Natural killer cell treated with Interleukin-12 subunit alpha and Interleukin-12 subunit beta and Interleukin-15 and Interleukin-18, amount 100 ng/mL, for 72 hours (primary cell): ENCODE measurements around the gene MOSPD2. TPM values are rescaled to one million over a fixed set of nuclear protein-coding genes. Genes with fewer than 3 reads are reported as not detected.

Source experiments
- ATAC-seq, 2 donors: fragments of 150-1000 bp; cut with Tn5 transposase in 1 of 2; sonication (Bioruptor Pico), chemical (Tn5 transposase) in 1 of 2; 2 replicates each; pipeline ENCODE4 v1.10.0; 2021
- DNase-seq: peaks from one replicate; pipeline ENCODE4 v3.0.0; 2022; ENCODE audit warnings: low spot score
- H3K27ac Mint-ChIP-seq, 2 donors: 1 replicate in 1 of 2; 2 replicates in 1 of 2; pipeline ENCODE4 v1.8.0; 2022; ENCODE audit warnings: mixed read lengths in 2 of 2, mild to moderate bottlenecking in 1 of 2, moderate library complexity in 1 of 2
- H3K27me3 Mint-ChIP-seq, 2 donors: 1 replicate in 1 of 2; 2 replicates in 1 of 2; pipeline ENCODE4 v1.8.0; 2022; ENCODE audit warnings: mixed read lengths in 2 of 2
- H3K36me3 Mint-ChIP-seq: one replicate; pipeline ENCODE4 v1.8.0; 2022; ENCODE audit warnings: mixed read lengths
- H3K4me1 Mint-ChIP-seq, 2 donors: 1 replicate in 1 of 2; 2 replicates in 1 of 2; pipeline ENCODE4 v1.8.0; 2022; ENCODE audit warnings: low read depth in 2 of 2, mixed read lengths in 2 of 2, mild to moderate bottlenecking in 1 of 2
- H3K4me3 Mint-ChIP-seq: one replicate; pipeline ENCODE4 v1.8.0; 2022; ENCODE audit warnings: mixed read lengths
- H3K9me3 Mint-ChIP-seq: 2 replicates; pipeline ENCODE4 v1.8.0; 2022; ENCODE audit warnings: mixed read lengths
- total RNA-seq, 2 donors: library from RNA; stranded (reverse); gene quantifications; one replicate each; pipeline ENCODE4 v1.2.3, GENCODE V29; 2022

The MOSPD2 gene
- 10 to 100 TPM; 12.8 to 30.4 TPM for total RNA-seq

DNA sequence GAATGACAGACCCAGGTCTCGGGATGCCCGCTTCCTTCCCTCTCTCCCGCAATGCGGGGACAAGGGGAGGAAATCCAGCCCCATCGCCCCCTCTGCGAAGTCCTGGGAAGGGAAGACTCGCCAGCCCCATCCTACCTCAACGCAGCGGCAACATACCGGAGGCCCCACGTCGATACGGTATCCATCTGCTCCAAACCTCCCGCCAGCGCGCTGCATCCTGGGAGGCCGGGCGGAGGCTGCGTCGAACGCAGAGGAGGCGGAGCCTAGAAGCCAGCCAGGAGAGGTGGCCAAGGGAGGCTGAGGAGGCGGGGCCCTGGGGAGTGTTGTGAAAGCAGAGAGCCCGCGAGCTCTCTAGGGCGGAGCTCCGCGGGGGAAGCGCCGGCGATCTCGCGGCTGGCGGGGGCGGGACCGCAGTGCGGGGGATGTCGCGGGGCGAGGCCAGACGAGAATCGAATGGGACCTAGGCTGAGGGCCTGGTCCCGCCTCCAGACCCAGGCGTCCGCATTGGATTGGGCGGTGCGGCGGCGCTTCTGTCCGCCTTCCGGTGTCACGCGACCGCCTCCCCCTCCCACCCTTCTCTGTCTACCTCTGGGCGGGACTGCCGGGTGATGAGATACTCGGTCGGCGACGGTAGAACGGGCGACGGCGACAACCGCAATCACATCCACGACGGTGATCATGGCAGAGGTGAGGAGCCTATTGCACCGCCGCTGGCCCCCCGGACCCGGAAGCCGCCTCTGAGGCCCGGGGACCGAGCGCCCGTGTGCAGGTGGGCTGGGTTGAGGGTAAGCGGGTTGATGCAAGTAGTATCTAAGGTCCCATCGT is at the start of gene MOSPD2, which contains the start of gene FANCB:
TSS of gene MOSPD2 (plus strand) at position 571 of the 825 bp plus-strand sequence. CDS start at position 679, 108 bp downstream.
TSS of gene FANCB (minus strand) at position 219 of the 825 bp plus-strand sequence. CDS start 7,559 bp downstream, outside the sequence.
- Mint-ChIP-seq H3K27ac (peak within 1 kb of the TSS; percentile 76 to 82), H3K36me3 (no peaks in the 10 kb centered on the region), H3K4me3 (peak within 1 kb of the TSS; percentile 90), H3K4me1 (peaks cover 3 to 6% of the 10 kb centered on the region in 2 donors), H3K27me3 (no peaks in the 10 kb centered on the region), H3K9me3 (peaks cover 2% of the 10 kb centered on the region)
- ATAC-seq (peak; percentile 96 to 97), DNase-seq (peak; percentile 95)

DNA sequence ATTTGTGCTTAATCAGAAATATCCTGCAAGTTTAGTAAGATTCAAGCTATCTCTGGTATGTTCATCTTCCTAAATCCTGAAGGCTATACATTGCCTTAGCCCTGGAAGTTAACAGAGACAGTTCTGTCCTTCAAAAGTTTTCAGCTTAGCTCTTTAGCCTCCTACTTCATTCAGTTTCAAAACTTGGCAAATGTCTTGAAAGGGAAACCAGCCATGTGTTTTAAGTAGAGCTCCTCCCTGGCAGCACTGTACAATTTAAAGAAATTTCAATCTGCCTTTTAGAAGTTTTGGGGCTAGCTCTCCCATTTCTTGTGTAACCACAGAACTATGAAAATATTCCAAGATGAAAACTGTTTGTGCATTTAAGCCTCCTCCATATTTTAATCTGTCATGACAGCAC is 47.4 kb upstream of the MOSPD2 start:
- no peak for ATAC-seq
- no peaks in the 10 kb centered on the region for H3K36me3 Mint-ChIP-seq
- no peak for DNase-seq
- H3K27me3 Mint-ChIP-seq, result peaks cover 0 to 10% of the 10 kb centered on the region in 2 donors
- no peak overlapping the region for H3K4me3 Mint-ChIP-seq
- H3K27ac Mint-ChIP-seq, result no peak overlapping the region
- H3K4me1 Mint-ChIP-seq, result no peaks in the 10 kb centered on the region
- no peaks in the 10 kb centered on the region for H3K9me3 Mint-ChIP-seq

DNA sequence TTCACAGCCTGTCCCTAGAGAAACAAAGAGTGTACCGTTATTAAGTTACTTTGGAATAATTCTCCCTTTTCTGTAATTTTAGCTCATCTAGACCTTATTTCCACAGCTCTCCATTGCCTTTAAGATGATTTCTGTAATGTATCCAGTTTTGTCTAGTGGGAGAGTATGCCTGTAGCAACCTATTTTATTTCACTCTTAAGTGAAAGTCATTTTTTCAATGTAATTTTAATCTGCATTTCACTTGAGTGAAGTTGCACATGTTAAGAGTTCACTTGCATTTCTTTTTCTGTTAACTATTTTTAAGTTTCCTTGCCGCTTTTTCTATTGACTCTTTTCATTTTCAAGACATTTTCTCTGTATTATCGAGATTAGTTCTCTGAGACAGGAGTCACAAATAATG is 46.9 kb upstream of the MOSPD2 start:
- H3K9me3 Mint-ChIP-seq, result no peaks in the 10 kb centered on the region
- H3K4me1 Mint-ChIP-seq, result no peaks in the 10 kb centered on the region
- H3K27ac Mint-ChIP-seq, result no peak overlapping the region
- H3K36me3 Mint-ChIP-seq, result no peaks in the 10 kb centered on the region
- DNase-seq, result no peak
- H3K4me3 Mint-ChIP-seq, result no peak overlapping the region
- H3K27me3 Mint-ChIP-seq, result peaks cover 0 to 10% of the 10 kb centered on the region in 2 donors
- ATAC-seq, result no peak

DNA sequence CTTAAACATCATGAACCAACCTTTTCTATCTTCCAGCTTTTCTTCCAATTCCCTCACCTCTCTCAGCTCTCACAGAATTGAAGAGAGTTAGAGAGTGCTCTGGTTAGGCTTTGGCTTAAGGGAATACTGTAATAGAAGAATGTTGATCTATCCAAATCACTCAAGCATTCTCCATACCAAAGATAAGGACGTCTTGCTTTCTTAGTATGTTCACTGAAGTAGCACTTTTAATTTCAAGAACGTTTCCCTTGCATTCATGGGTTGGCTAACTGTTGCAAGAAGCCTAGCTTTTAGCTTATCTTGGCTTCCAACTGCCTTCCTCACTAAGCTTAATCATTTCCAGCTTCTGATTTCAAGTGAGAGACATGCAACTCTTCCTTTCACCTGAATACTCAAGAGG is 43.6 kb upstream of the MOSPD2 start:
- H3K4me1 Mint-ChIP-seq, result no peaks in the 10 kb centered on the region
- H3K9me3 Mint-ChIP-seq, result peaks cover 3% of the 10 kb centered on the region
- H3K36me3 Mint-ChIP-seq, result no peaks in the 10 kb centered on the region
- no peak overlapping the region for H3K4me3 Mint-ChIP-seq
- H3K27ac Mint-ChIP-seq, result no peak overlapping the region
- peaks cover 0 to 8% of the 10 kb centered on the region in 2 donors for H3K27me3 Mint-ChIP-seq
- ATAC-seq (no peak), DNase-seq (no peak)

DNA sequence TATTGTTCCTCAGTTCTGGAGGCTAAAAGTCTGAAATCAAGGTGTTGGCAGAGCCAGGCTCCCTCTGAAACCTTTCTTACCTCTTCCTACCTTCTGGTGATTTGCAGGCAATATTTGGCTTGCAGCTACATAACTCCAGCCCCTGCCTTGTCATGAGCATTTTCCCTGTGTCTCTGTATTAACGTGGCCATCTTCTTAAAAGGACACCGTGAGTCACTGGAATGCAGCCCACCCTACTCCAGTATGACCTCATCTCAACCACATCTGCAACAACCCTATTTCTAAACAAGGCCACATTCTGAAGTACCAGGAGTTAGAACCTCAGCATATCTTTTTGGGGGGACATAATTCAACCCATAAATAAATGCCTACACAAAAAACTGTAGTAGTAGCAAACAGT is 41.1 kb upstream of the MOSPD2 start:
- ATAC-seq (no peak), DNase-seq (no peak)
- Mint-ChIP-seq H3K4me3 (no peak overlapping the region), H3K27ac (no peak overlapping the region), H3K27me3 (peaks cover 0 to 2% of the 10 kb centered on the region in 2 donors), H3K9me3 (peaks cover 6% of the 10 kb centered on the region), H3K36me3 (peaks cover 5% of the 10 kb centered on the region), H3K4me1 (no peaks in the 10 kb centered on the region)

DNA sequence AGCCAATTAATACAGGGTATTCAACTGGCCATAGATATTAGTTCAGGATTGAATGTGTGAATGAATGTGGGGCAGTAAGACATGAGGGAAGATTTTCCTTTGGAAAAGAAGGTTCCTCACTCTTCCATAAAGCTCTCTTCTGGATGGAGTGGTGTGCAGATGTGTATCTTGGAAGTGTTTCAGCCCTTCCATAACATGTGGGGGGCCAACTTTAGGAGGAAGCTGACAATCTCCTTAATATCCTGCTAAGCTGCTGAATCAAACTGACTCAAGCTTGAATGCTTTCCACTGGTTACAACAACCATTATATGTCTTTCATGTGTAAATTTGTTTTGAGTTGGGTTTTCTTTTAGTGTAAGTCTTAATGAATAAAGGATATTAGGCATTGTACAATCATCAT is 40.6 kb upstream of the MOSPD2 start:
- no peak overlapping the region for H3K27ac Mint-ChIP-seq
- DNase-seq, result no peak
- no peak overlapping the region for H3K4me3 Mint-ChIP-seq
- peaks cover 6% of the 10 kb centered on the region for H3K9me3 Mint-ChIP-seq
- no peaks in the 10 kb centered on the region for H3K4me1 Mint-ChIP-seq
- H3K27me3 Mint-ChIP-seq, result peaks cover 0 to 2% of the 10 kb centered on the region in 2 donors
- H3K36me3 Mint-ChIP-seq, result peaks cover 5% of the 10 kb centered on the region
- ATAC-seq, result no peak

DNA sequence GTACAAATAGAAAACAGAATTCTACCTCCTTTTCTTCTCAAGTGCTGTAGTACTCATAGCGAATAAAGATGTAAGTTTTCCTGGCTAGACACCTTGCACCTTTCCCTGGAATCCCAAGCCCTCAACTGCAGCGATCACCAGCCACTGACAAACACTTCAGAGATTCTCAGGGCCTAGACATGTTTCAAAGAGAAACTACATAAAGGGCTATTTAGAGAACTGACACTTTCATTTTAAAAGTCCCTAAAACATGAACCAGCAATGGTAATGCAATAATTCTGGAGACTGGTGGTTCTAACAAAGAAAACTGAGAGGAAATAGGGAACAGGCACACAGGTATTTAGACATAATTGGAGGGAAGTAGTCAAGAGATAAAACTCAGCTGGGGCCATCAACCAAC is 36.1 kb upstream of the MOSPD2 start:
- Mint-ChIP-seq H3K4me3 (no peak overlapping the region), H3K36me3 (peaks cover 11% of the 10 kb centered on the region), H3K9me3 (peaks cover 6% of the 10 kb centered on the region), H3K27me3 (no peaks in the 10 kb centered on the region), H3K27ac (no peak overlapping the region), H3K4me1 (no peaks in the 10 kb centered on the region)
- DNase-seq, result no peak
- no peak for ATAC-seq

DNA sequence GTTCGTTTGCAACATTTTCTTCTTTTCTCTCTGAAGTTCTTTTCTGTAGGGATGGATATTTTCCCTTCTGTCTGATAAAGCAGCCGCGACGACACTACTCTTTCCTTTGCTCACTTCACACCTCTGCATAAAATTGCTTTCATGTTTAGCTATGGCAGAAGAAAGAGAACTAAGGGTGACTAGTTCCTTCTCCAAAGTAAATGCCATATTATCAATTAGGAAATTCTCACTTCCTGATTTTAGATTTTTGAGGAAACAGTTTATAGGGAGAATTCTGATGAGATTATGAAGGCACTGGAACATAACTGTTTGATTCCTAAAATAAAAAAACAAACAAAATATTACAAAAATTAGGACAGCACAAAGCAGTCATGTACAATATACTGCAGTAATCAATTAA is 29.6 kb upstream of the MOSPD2 start:
- no peak overlapping the region for H3K27ac Mint-ChIP-seq

DNA sequence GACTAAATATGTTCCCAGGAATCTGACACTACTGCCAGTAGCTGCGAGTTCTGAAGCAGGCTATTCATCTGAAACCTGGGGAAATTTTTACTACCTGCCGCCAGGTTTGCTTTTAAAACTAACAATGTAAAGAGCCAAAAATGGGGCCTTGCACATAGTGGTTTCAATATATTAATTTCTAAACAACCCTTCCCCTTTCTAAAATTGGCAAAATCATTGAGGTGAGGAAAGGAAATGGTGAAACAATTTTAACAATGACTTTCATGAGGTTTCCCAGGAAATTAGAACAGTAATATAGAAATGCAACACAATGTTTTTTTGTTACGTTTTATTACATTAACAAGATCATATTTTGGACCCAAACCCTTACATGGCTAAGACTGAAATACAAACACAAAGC is 21.7 kb upstream of the MOSPD2 start:
- no peaks in the 10 kb centered on the region for H3K9me3 Mint-ChIP-seq
- no peak overlapping the region for H3K27ac Mint-ChIP-seq
- H3K27me3 Mint-ChIP-seq, result no peaks in the 10 kb centered on the region
- H3K36me3 Mint-ChIP-seq, result peaks cover 7% of the 10 kb centered on the region
- DNase-seq (no peak), ATAC-seq (no peak)
- no peaks in the 10 kb centered on the region for H3K4me1 Mint-ChIP-seq
- H3K4me3 Mint-ChIP-seq, result no peak overlapping the region

More for the DNA sequence above, 29.6 kb upstream of the MOSPD2 start:
- Mint-ChIP-seq H3K9me3 (no peaks in the 10 kb centered on the region), H3K27me3 (no peaks in the 10 kb centered on the region), H3K36me3 (peaks cover 7% of the 10 kb centered on the region), H3K4me3 (no peak overlapping the region), H3K4me1 (no peaks in the 10 kb centered on the region)
- ATAC-seq, result no peak
- no peak for DNase-seq

DNA sequence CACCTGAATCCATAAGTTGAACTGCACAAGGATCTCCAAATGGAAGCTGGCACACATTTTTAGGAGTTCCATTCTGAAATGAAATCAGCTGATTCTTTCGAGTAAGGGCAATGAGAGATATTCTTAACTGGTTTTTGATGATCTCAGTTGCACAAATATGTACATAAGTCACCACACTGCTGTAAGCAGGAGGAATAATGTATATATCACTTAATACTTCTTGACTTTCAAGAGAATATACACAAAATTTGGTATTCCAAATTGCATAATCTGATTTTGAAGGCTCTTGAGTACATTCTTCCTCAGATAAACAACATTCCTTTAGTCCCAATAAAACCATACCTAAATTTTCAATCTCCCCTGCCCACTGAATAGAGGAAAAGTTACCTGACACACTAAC is 8.6 kb upstream of the MOSPD2 start:
- H3K36me3 Mint-ChIP-seq, result peaks cover 5% of the 10 kb centered on the region
- H3K4me3 Mint-ChIP-seq, result no peak overlapping the region
- no peaks in the 10 kb centered on the region for H3K27me3 Mint-ChIP-seq
- no peak for DNase-seq
- no peak overlapping the region for H3K27ac Mint-ChIP-seq
- no peaks in the 10 kb centered on the region for H3K9me3 Mint-ChIP-seq
- H3K4me1 Mint-ChIP-seq, result peaks cover 0 to 4% of the 10 kb centered on the region in 2 donors
- ATAC-seq, result no peak

DNA sequence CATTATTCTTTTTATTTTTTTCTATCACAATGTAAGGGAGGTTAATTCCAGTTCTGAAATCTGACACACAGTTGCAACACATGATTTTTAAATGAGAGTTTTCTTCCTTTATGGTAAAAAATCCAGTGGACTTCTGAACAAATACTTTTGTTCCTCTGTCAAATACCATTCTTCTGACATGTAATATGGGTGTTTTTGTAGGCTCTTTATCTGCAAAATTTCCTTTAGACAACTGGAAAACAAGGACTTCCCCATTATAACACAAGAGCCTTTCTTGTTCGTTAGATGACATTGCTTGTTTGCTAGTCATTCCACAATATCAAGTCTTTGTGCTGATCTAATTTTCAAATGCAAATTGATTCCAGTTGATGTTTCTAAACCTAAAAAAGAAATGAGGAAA is 8.0 kb upstream of the MOSPD2 start:
- H3K27me3 Mint-ChIP-seq, result no peaks in the 10 kb centered on the region
- no peak overlapping the region for H3K4me3 Mint-ChIP-seq
- no peaks in the 10 kb centered on the region for H3K9me3 Mint-ChIP-seq
- H3K27ac Mint-ChIP-seq, result no peak overlapping the region
- DNase-seq (no peak), ATAC-seq (no peak)
- peaks cover 0 to 4% of the 10 kb centered on the region in 2 donors for H3K4me1 Mint-ChIP-seq
- H3K36me3 Mint-ChIP-seq, result peaks cover 5% of the 10 kb centered on the region

DNA sequence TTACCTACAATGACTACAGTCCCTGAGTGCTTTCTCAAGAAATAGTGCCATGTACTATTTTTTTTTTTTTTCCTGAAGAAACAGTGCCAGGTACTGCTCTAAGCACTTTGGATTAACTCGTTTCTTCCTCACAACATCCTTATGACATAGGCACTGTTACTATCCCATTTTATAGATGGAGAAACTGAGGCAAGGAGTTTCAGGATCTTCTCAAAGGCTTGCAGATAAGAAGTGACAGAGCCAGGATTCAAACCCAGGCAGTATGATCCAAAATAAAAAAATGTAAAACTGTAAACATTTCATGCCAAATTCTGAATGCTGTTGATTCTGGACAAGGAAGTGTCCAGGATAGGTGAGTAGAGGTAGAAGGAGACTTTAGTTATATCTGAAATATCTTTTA is 1.5 kb upstream of the MOSPD2 start:
- ATAC-seq, result no peak
- Mint-ChIP-seq H3K27ac (peak overlapping the region in 1 of 2 donors; percentile 82), H3K9me3 (peaks cover 2% of the 10 kb centered on the region)

DNA sequence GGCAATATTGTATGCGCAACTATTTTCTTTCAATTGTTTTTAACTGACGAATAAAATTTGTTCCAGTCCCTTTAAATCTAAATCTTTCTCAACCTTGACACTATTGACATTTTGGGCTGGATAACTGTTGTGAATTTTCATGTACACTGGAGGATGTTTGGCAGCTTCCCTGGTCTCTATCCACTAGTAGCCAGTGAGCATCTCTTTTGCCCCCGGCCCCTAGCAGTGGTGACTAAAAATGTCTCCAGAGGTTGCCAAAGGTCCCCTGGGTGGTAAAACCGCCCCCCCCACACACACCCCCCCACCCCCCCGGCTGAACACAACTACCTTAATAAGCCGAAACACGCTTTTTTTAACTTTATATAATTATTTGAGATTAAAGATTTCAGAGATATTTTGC is 866 bp upstream of the MOSPD2 start:
- H3K36me3 Mint-ChIP-seq, result no peaks in the 10 kb centered on the region
- no peak for DNase-seq
- peak overlapping the region; percentile 90 for H3K4me3 Mint-ChIP-seq
- H3K27ac Mint-ChIP-seq, result peak overlapping the region; percentile 76 to 82
- H3K27me3 Mint-ChIP-seq, result no peaks in the 10 kb centered on the region
- H3K4me1 Mint-ChIP-seq, result peaks cover 4 to 6% of the 10 kb centered on the region in 2 donors
- H3K9me3 Mint-ChIP-seq, result peaks cover 2% of the 10 kb centered on the region
- no peak for ATAC-seq

More for the DNA sequence above, 1.5 kb upstream of the MOSPD2 start:
- H3K36me3 Mint-ChIP-seq, result peaks cover 5% of the 10 kb centered on the region
- peak overlapping the region; percentile 90 for H3K4me3 Mint-ChIP-seq
- no peak for DNase-seq
- H3K27me3 Mint-ChIP-seq, result no peaks in the 10 kb centered on the region
- H3K4me1 Mint-ChIP-seq, result peaks cover 4 to 6% of the 10 kb centered on the region in 2 donors

DNA sequence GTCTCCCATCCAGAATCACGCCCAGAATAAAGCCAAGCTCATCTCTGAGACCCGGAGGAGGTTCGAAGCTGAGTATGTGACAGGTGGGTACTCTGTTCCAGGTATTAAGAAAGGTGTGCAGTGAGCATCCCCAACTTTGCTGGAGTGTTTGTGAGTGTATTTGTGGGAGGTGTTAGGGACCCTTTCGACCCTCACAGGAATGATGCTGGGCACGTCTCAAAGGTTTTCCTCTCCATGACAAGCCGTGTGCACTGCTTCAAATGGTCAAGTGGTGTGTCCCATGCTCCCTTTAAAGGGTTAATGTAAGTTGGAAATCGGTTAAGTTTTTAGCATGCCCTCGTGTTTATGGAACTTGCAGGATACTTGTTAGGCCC is 442 bp downstream of the MOSPD2 start:
- Mint-ChIP-seq H3K27me3 (no peaks in the 10 kb centered on the region), H3K27ac (peak overlapping the region; percentile 76 to 82), H3K9me3 (peaks cover 2% of the 10 kb centered on the region), H3K36me3 (no peaks in the 10 kb centered on the region), H3K4me1 (peaks cover 0 to 6% of the 10 kb centered on the region in 2 donors), H3K4me3 (peak overlapping the region; percentile 90)
- DNase-seq (no peak), ATAC-seq (no peak)
